GM12878 (cell line): ENCODE measurements around the gene RYK. TPM values are rescaled to one million over a fixed set of nuclear protein-coding genes. Genes with fewer than 3 reads are reported as not detected.

Experiments used
- ATAC-seq: fragments of 200-7000 bp; cut with Tn5 transposase; 3 replicates; pipeline ENCODE4 v1.9.1; 2020; ENCODE audit warnings: mild to moderate bottlenecking, moderate library complexity
- BruUV-seq: library from RNA; stranded (reverse); fragments of 400-500 nt; replicated peaks from 2 replicates; lab custom pipeline; 2021; lab: Mats Ljungman, UMichigan
- CTCF ChIA-PET: fragments of 300-600 bp; sonication (Branson Sonifier 250); formaldehyde crosslinking; extraction: SDS; loops from one replicate; lab custom pipeline; 2021; ENCODE audit warnings: inconsistent platforms; lab: Yijun Ruan, JAX
- POLR2A ChIA-PET: fragments of 350-600 bp; formaldehyde crosslinking; extraction: SDS; loops from one replicate; lab custom pipeline; 2021; ENCODE audit warnings: inconsistent platforms; lab: Charles Lee
- RAD21 ChIA-PET: fragments of 300-600 bp; sonication (Branson Sonifier 250); formaldehyde crosslinking; loops from one replicate; lab custom pipeline; 2023; ENCODE audit warnings: antibody characterized with exemption; ENCODE audit not compliant: unreplicated experiment; lab: Charles Lee
- SMC1A ChIA-PET: fragments of 300-600 bp; sonication (Branson Sonifier 250); formaldehyde crosslinking; loops from one replicate; lab custom pipeline; 2023; ENCODE audit not compliant: unreplicated experiment, uncharacterized antibody; lab: Charles Lee
- DNase-seq: peaks from one replicate; pipeline ENCODE4 v3.0.0-alpha.2; 2011; ENCODE audit warnings: low read depth, low spot score
- FAIRE-seq: peaks from 3 replicates; lab custom pipeline; 2011; peaks lifted over from hg19 to GRCh38; lab: Jason Lieb, UNC
- H2AFZ ChIP-seq: 2 replicates; pipeline ENCODE4 v1.6.0; 2011; ENCODE audit warnings: low read depth, low read length, control low read depth; ENCODE audit not compliant: control insufficient read depth
- H3K27ac ChIP-seq: 2 replicates; pipeline ENCODE4 v1.5.1; 2011; ENCODE audit warnings: control low read depth; ENCODE audit not compliant: control insufficient read depth, insufficient read depth
- H3K27me3 ChIP-seq, 2 experiments: replicated peaks in 1 of 2; 2 replicates each; pipeline versions ENCODE4 v1.6.0 to v1.6.1; 2011; ENCODE audit warnings: low read length in 1 of 2; ENCODE audit not compliant: control insufficient read depth in 2 of 2, insufficient read depth in 2 of 2
- H3K36me3 ChIP-seq, 2 experiments: 2 replicates each; pipeline ENCODE4 v1.5.1; 2011; ENCODE audit warnings: low read length in 1 of 2; ENCODE audit not compliant: control insufficient read depth in 2 of 2, insufficient read depth in 2 of 2
- H3K4me1 ChIP-seq: 2 replicates; pipeline ENCODE4 v1.6.1; 2011; ENCODE audit warnings: mild to moderate bottlenecking, low read length, moderate library complexity, mixed read lengths; ENCODE audit not compliant: control insufficient read depth, insufficient read depth
- H3K4me2 ChIP-seq: 2 replicates; pipeline ENCODE4 v1.6.0; 2011; ENCODE audit warnings: control low read depth; ENCODE audit not compliant: control insufficient read depth, insufficient read depth
- H3K4me3 ChIP-seq: fragments of 200-600 bp; sonication (generic); 2 replicates; pipeline ENCODE4 v1.5.1; 2016
- H3K79me2 ChIP-seq: 2 replicates; pipeline ENCODE4 v1.6.0; 2011; ENCODE audit warnings: low read length; ENCODE audit not compliant: control insufficient read depth, insufficient read depth
- H3K9ac ChIP-seq: 2 replicates; pipeline ENCODE4 v1.8.0; 2011; ENCODE audit warnings: low read length, control low read depth, mixed read lengths; ENCODE audit not compliant: control insufficient read depth, insufficient read depth
- H3K9me3 ChIP-seq: replicated peaks from 3 replicates; pipeline ENCODE4 v1.5.1; 2011; ENCODE audit warnings: mild to moderate bottlenecking, low read length; ENCODE audit not compliant: control insufficient read depth, insufficient read depth
- H4K20me1 ChIP-seq: 2 replicates; pipeline ENCODE4 v1.6.0; 2011; ENCODE audit not compliant: control insufficient read depth, insufficient read depth
- ATF7 ChIP-seq: fragments of 450-650 bp; IDR thresholded peaks from 2 replicates; pipeline ENCODE4 v1.6.1; 2016; ENCODE audit warnings: low read depth, mild to moderate bottlenecking
- BACH1 ChIP-seq: fragments of 450-650 bp; IDR thresholded peaks from 2 replicates; pipeline ENCODE4 v1.6.1; 2017; ENCODE audit warnings: mild to moderate bottlenecking, borderline replicate concordance
- ETV6 ChIP-seq, 2 experiments: fragments of 450-650 bp in 1 of 2; IDR thresholded peaks in 1 of 2; conservative IDR thresholded peaks in 1 of 2; 2 replicates each; pipeline ENCODE4 v1.6.1; 2014; ENCODE audit warnings: antibody characterized with exemption in 1 of 2, borderline replicate concordance in 1 of 2, low read depth in 1 of 2, mild to moderate bottlenecking in 1 of 2, moderate library complexity in 1 of 2
- HDGF ChIP-seq: fragments of 450-650 bp; IDR thresholded peaks from 2 replicates; pipeline ENCODE4 v1.6.1; 2016; ENCODE audit warnings: antibody characterized with exemption
- HSF1 ChIP-seq: fragments of 150-350 bp; IDR thresholded peaks from 2 replicates; pipeline ENCODE4 v1.6.1; 2014; ENCODE audit warnings: mild to moderate bottlenecking, low read depth, low read length
- PAX5 ChIP-seq: IDR thresholded peaks from 2 replicates; pipeline ENCODE4 v1.6.1; 2011; ENCODE audit warnings: low read depth, low read length, borderline replicate concordance
- PBX3 ChIP-seq: IDR thresholded peaks from 2 replicates; pipeline ENCODE4 v1.6.1; 2011; ENCODE audit warnings: mild to moderate bottlenecking, low read depth, low read length, moderate library complexity; ENCODE audit not compliant: insufficient replicate concordance
- RCOR1 ChIP-seq: conservative IDR thresholded peaks from 2 replicates; pipeline ENCODE4 v1.6.1; 2012; ENCODE audit warnings: low read depth, low read length, improper control_type of control experiment
- REST ChIP-seq: IDR thresholded peaks from 2 replicates; pipeline ENCODE4 v1.6.1; 2012; ENCODE audit warnings: mild to moderate bottlenecking, low read depth, low read length
- RFX5 ChIP-seq: IDR thresholded peaks from 2 replicates; pipeline ENCODE4 v1.6.1; 2011; ENCODE audit warnings: low read depth, low read length, improper control_type of control experiment
- SIX5 ChIP-seq: IDR thresholded peaks from 2 replicates; pipeline ENCODE4 v1.6.1; 2011; ENCODE audit warnings: mild to moderate bottlenecking, low read depth, low read length, moderate library complexity; ENCODE audit not compliant: severe bottlenecking
- SREBF2 ChIP-seq: IDR thresholded peaks from 2 replicates; pipeline ENCODE4 v1.6.1; 2012; ENCODE audit warnings: mild to moderate bottlenecking, low read length
- TARDBP ChIP-seq: IDR thresholded peaks from 2 replicates; pipeline ENCODE4 v1.6.1; 2016; ENCODE audit warnings: borderline replicate concordance
- YBX1 ChIP-seq: fragments of 450-650 bp; IDR thresholded peaks from 2 replicates; pipeline ENCODE4 v1.6.1; 2016; ENCODE audit warnings: antibody characterized with exemption
- ZNF687 ChIP-seq: fragments of 450-650 bp; IDR thresholded peaks from 2 replicates; pipeline ENCODE4 v1.6.1; 2017; ENCODE audit warnings: mild to moderate bottlenecking, moderate library complexity
- WGBS: methylation state at CpG from one replicate; pipeline ENCODE4 v1.1.6; 2016; ENCODE audit warnings: low lambda C conversion rate; ENCODE audit not compliant: insufficient replicate concordance, insufficient coverage; ENCODE audit errors: missing lambda C conversion rate; 5-methylcytosine and 5-hydroxymethylcytosine counted together
- in situ Hi-C: fragments of 300-500 bp; cut with MboI; formaldehyde crosslinking; loops from 9 replicates; pipeline ENCODE4 v1.14.3; 2018; ENCODE audit warnings: mixed read lengths
- intact Hi-C: fragments of 100-400 bp; cut with micrococcal nuclease; formaldehyde crosslinking; loops from one replicate; pipeline ENCODE4 v1.14.2; 2022; ENCODE audit not compliant: unreplicated experiment
- polyA plus RNA-seq, 11 experiments: library from polyadenylated mRNA; depleted of rRNA in 4 of 11; unstranded in 6 of 11; stranded (reverse) in 5 of 11; fragments of >200 nt; fragmentation: Nextera tagmentation in 4 of 11; fragmentation: Illumina TruSeq in 1 of 11; extraction: Ambion mirVana in 4 of 11; extraction: Trizol in 1 of 11; gene quantifications; 1 replicate in 1 of 11; 2 replicates in 10 of 11; pipeline versions ENCODE4 v1.2.1 to v1.2.3, GENCODE V29; 2011 to 2016; ENCODE audit warnings: inconsistent platforms in 2 of 11, missing spikeins in 2 of 11, low read depth in 1 of 11
- total RNA-seq, 4 experiments: library from RNA; depleted of rRNA in 3 of 4; stranded (reverse); fragments of >200 nt in 3 of 4; fragmentation: Illumina TruSeq in 1 of 4; extraction: Trizol in 1 of 4; gene quantifications; 2 replicates each; pipeline versions ENCODE4 v1.2.1 to v1.2.3, GENCODE V29; 2013 to 2021

RYK gene
- total and polyA plus RNA-seq, 10 of the 15 experiments (the other 5 are each of a cell fraction or from before 2014, with no cell fraction given), result 2.0 to 25.1 (median 11.1) TPM

GRCh38 chr3:134279466-134279865, 28.8 kb upstream of the RYK start:
- Histone ChIP-seq H4K20me1 (no peaks in the 10 kb centered on the region), H3K4me1 (no peaks in the 10 kb centered on the region), H3K36me3 (no peaks in the 10 kb centered on the region), H3K9ac (no peak overlapping the region), H2AFZ (no peak overlapping the region), H3K9me3 (no peaks in the 10 kb centered on the region), H3K79me2 (no peaks in the 10 kb centered on the region), H3K27ac (no peak overlapping the region), H3K4me2 (no peak overlapping the region), H3K4me3 (no peak overlapping the region), H3K27me3 (peaks cover 0 to 1% of the 10 kb centered on the region in 2 experiments; a peak in 1 of 4 replicates)
- ChIA-PET RAD21 (no interaction called here), CTCF (interaction anchor here (1.0 to 1.1 kb wide), 2 partner anchors 65 to 67 kb away, joined by 3 read pairs; no protein-coding TSS in a partner anchor), SMC1A (no interaction called here), POLR2A (no interaction called here)
- ATAC-seq, result no peak
- BruUV-seq, result no TSS peak
- 81% methylated on average over 2 of the region's 2 CpGs for WGBS
- in situ Hi-C loops (no loop called here), intact Hi-C loops (no loop called here)
- no peak for FAIRE-seq
- no peak for DNase-seq
- TF ChIP-seq ATF7, result no peak
- TF ChIP-seq PBX3, result no peak
- no peak for TF ChIP-seq HSF1
- no peak for TF ChIP-seq SIX5
- TF ChIP-seq RFX5, result no peak
- TF ChIP-seq HDGF, result no peak
- TF ChIP-seq YBX1, result no peak
- TF ChIP-seq PAX5, result no peak
- TF ChIP-seq ZNF687, result no peak
- no peak for TF ChIP-seq RCOR1
- TF ChIP-seq SREBF2, result no peak
- no peak for TF ChIP-seq TARDBP
- TF ChIP-seq ETV6 (conservative IDR thresholded peaks at IDR 0.05 in 1 of 2, IDR thresholded peaks at IDR 0.05 in 1 of 2; ENCODE audit: borderline replicate concordance in 1 of 2, low read depth in 1 of 2), result no peak
- TF ChIP-seq REST, result no peak
- TF ChIP-seq BACH1, result no peak
